ENCODE data around the gene PPP2R1A.
A peak's percentile ranks its signal among the peaks of the same experiment; 100 is the strongest.
"Not testable (repeated sequence)": the region's sequence is repeated elsewhere in the genome, so short reads cannot be mapped to it uniquely, and the experiment has no call there.

The PPP2R1A gene

DNA sequence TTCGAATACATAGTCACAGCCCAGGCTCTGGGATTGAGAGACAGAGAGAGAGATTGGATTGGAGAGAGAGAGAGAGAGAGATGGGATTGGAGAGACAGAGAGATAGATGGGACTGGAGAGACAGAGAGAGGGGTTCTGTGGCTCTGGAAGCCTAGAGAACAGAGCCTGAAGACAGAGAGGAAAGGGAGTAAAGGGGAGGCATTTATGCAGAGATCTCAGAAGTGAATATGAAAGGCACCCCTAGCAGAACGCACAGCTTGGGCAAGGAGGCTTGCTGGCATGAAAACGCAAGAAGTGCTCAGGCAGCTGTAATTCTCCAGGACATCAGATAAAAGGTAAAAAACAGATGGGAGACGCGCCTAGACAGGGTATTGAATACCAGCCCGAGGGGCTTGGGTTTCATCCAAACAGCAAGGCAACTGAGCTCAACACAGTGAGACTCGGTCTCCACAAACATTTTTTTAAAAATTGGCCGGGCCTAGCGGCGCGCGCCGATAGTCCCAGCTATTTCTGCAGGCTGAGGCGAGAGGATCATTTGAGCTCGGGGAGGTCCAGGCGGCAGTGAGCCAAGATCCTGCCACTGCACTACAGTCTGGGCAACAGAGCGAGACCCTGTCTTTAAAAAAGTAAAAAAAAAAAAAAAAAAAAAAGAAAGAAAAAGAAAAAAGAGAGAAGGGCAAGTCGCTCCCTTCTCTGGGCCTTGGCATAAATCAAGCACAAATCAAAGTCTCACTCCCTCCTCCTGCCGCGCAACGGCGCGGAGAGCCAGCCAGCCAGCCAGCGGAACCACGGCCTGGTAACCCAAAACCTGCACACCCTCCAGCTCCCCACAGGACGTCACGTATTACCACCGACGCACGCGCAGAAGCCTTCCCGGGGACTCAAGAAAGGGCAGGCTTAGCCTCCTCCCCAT is 774 bp upstream of the PPP2R1A start:
- H2AFZ ChIP-seq (ENCODE audit: low read depth, low read length) = peak overlapping the region; percentile 39
- peaks cover 20% of the 10 kb centered on the region for H3K36me3 ChIP-seq (ENCODE audit: insufficient read depth, low read length)
- H3K9me3 ChIP-seq (ENCODE audit: low read length) = peaks cover 15% of the 10 kb centered on the region
- H3K27me3 ChIP-seq (ENCODE audit: insufficient read depth, low read length) = no peaks in the 10 kb centered on the region
- H3K4me3 ChIP-seq (ENCODE audit: low read length) = peak overlapping the region; percentile 47
- peaks cover 13% of the 10 kb centered on the region for H3K4me1 ChIP-seq (ENCODE audit: insufficient read depth, low read length)

DNA sequence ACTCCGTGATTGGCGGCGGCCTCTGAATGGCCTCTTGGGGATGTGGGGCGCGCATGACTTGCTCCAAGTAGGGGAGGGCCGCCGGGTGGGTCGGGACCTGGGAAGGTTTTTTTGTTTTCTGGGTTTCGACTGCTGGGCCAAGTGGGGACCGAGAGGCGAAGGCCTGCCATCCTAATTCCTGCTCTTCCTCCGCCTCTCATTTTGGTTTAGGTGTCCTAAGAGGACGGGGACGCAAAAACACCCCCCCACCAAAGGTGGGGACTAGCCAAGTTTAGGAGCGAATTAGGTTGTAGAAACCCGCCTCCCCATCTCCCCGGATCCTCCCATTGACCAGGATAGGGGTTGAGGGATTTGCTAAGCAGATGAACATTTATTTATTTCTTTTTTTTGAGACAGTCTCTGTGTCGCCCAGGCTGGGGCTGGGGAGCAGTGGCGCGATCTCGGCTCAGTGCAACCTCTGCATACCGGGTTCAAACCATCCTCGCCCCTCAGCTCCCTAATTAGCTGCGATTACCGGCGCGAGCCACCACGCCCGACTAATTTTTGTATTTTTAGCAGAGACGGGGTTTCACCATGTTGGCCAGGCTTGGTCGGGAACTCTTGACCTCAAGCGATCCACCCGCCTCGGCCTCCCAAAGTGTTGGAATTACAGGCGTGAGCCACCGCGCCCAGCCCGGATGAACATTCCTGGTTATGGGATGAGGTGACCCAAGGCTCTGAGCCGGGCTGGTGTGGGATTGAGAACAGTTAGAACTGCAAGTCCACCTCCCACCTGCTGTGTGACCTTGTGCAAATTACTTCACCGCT is 838 bp downstream of the PPP2R1A start:
- Histone ChIP-seq H3K36me3 (ENCODE audit: insufficient read depth, low read length) (peaks cover 36% of the 10 kb centered on the region), H3K27me3 (ENCODE audit: insufficient read depth, low read length) (no peaks in the 10 kb centered on the region), H3K4me1 (ENCODE audit: insufficient read depth, low read length) (peaks cover 13% of the 10 kb centered on the region), H3K9me3 (ENCODE audit: low read length) (peaks cover 28% of the 10 kb centered on the region), H3K4me3 (ENCODE audit: low read length) (peak overlapping the region; percentile 96), H2AFZ (ENCODE audit: low read depth, low read length) (peak overlapping the region; percentile 44)

DNA sequence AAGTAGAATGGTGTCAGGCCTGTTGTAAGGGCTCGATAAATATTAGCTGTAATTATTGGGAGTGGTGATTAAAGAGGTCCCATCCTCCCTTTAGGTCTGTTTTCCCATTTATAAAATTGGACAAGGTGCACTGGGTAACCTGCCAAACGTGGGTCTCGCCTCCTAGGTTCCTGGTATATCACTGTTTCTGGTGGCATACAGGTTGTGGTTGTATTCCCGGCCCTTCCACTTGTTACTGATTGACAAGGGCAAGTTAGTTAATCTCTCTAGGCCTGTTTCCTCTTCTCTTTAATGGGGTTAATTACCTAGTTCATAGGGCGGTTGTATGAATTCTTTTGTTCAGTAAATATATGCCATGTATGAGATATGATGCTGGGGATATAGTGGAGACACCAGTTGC is 1.5 kb downstream of the PPP2R1A start:
- Histone ChIP-seq H3K36me3 (ENCODE audit: insufficient read depth, low read length) (peaks cover 43% of the 10 kb centered on the region), H3K4me3 (ENCODE audit: low read length) (peak overlapping the region; percentile 96), H3K9me3 (ENCODE audit: low read length) (peaks cover 29% of the 10 kb centered on the region), H3K27me3 (ENCODE audit: insufficient read depth, low read length) (no peaks in the 10 kb centered on the region), H2AFZ (ENCODE audit: low read depth, low read length) (no peak overlapping the region), H3K4me1 (ENCODE audit: insufficient read depth, low read length) (peaks cover 13% of the 10 kb centered on the region)

DNA sequence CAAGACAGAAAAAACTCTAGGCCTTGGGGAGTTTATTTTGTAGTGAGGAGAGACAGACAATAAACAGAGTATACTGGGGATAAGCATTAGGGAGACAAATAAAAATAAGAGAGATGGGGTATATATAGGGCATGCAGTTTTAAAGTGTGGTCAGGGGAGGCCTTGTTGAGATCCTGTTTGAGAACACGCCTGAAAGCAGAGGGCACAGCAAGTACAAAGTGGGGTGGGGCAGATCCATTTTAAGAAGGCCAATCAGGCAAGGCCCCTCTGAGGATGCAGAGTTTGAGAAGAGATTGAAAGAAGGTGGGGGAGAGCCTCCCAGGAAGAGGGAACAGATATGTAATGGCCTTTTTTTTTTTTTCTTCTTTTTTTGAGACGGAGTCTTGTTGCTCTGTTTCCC is 2.1 kb downstream of the PPP2R1A start:
- no peaks in the 10 kb centered on the region for H3K27me3 ChIP-seq (ENCODE audit: insufficient read depth, low read length)
- peaks cover 13% of the 10 kb centered on the region for H3K4me1 ChIP-seq (ENCODE audit: insufficient read depth, low read length)
- peak overlapping the region; percentile 96 for H3K4me3 ChIP-seq (ENCODE audit: low read length)
- H2AFZ ChIP-seq (ENCODE audit: low read depth, low read length) = no peak overlapping the region
- H3K36me3 ChIP-seq (ENCODE audit: insufficient read depth, low read length) = peaks cover 48% of the 10 kb centered on the region
- H3K9me3 ChIP-seq (ENCODE audit: low read length) = peaks cover 32% of the 10 kb centered on the region

DNA sequence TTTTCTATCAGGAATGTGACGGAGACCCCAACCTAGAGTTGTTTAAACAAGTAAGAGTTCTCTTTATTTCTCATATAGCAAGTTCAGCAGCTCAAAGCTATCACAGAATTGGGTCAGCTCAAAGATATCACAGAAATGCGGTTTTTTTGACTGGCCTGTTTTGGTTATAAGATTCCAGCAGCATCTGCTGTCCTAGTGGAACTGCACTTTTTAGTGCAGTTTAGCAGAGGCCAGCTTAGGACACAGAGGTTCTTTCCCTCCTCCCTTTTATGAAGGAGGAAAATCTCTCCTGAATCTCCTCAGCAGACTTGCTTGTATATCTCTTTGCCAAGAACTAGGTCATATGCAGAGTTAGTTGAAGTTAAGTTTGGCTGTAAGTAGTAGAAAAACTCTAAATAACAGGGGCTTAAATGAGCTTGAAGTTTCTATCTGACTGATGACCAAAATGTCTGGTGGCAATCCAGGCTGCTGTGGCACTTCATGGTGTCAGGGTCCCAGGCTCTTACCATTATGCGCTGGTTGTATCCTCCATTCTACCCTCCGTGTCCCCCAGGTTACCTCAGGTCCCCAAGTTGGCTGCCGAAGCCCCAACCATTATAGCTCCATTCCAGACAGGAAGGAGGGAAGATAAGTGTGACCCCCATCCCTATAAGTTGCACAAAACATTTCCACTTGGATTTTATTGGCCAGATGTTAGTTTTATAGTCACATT is 6.6 kb downstream of the PPP2R1A start:
- Histone ChIP-seq H3K9me3 (ENCODE audit: low read length) (peaks cover 50% of the 10 kb centered on the region), H3K27me3 (ENCODE audit: insufficient read depth, low read length) (no peaks in the 10 kb centered on the region), H2AFZ (ENCODE audit: low read depth, low read length) (no peak overlapping the region), H3K4me1 (ENCODE audit: insufficient read depth, low read length) (peaks cover 4% of the 10 kb centered on the region), H3K4me3 (ENCODE audit: low read length) (no peak overlapping the region), H3K36me3 (ENCODE audit: insufficient read depth, low read length) (peaks cover 86% of the 10 kb centered on the region)

DNA sequence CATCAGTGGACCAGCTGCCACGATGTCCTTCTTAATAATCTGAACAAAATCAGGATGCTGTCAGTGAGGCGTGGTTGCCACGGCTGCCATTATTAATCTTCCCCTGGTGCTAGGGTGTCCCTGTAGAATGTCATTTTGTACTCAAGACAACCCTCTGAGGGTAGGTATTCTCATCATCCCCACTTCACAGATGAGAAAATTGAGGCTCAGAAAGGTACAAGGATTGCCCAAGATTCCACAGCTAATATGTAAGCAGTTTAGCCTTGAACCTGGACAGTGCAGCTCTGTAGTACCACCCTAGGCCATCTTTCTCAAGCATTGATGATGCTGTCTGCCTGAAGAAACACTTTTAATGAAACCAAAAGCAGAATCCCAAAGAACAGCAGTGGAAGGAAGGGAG is 8.1 kb downstream of the PPP2R1A start:
- Histone ChIP-seq H3K27me3 (ENCODE audit: insufficient read depth, low read length) (no peaks in the 10 kb centered on the region), H3K36me3 (ENCODE audit: insufficient read depth, low read length) (peaks cover 93% of the 10 kb centered on the region), H3K4me1 (ENCODE audit: insufficient read depth, low read length) (no peaks in the 10 kb centered on the region), H2AFZ (ENCODE audit: low read depth, low read length) (no peak overlapping the region), H3K9me3 (ENCODE audit: low read length) (peaks cover 42% of the 10 kb centered on the region), H3K4me3 (ENCODE audit: low read length) (no peak overlapping the region)

DNA sequence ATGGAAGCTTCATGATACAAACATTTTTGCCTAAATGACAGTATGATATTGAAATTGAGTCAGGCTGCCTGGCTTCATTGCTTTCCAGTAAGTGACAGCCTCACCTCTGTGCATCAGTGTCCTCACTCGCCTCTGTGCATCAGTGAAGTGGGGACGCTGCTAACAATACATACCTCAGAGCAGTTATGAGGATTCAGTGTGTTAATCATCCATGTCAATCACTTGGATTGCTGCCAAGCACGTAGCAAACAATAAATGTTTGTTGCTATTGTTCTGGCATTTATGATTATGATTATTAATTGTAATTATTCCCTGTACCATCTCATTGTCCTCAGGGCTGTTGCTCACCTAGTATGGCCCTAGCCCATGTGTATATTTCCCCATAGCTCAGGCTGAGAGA is 8.8 kb downstream of the PPP2R1A start:
- H3K36me3 ChIP-seq (ENCODE audit: insufficient read depth, low read length) = peaks cover 93% of the 10 kb centered on the region

DNA sequence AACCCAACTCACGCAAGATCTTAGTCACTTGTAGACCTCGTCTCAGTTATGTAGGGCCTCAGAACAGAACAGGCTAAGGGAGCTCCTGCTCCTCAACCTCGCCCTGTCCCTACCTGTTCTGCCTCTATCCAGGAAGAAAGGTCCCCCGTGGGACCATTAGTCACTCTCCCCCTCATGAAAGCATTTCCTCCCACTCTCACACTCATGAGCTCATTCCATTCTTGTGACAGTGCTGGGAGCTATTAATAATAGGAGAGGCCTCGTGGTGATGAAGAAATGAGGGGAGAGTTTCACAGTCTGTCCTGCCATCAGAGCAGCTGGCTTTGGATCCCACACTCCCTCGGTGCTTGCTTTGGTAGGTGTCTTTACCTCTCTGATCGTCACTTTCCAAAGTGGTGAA is 10.2 kb downstream of the PPP2R1A start:
- H2AFZ ChIP-seq (ENCODE audit: low read depth, low read length) = no peak overlapping the region
- peaks cover 25% of the 10 kb centered on the region for H3K9me3 ChIP-seq (ENCODE audit: low read length)
- H3K36me3 ChIP-seq (ENCODE audit: insufficient read depth, low read length) = peaks cover 93% of the 10 kb centered on the region
- no peak overlapping the region for H3K4me3 ChIP-seq (ENCODE audit: low read length)
- H3K27me3 ChIP-seq (ENCODE audit: insufficient read depth, low read length) = no peaks in the 10 kb centered on the region
- no peaks in the 10 kb centered on the region for H3K4me1 ChIP-seq (ENCODE audit: insufficient read depth, low read length)

More for the DNA sequence above, 8.8 kb downstream of the PPP2R1A start:
- H3K4me3 ChIP-seq (ENCODE audit: low read length) = no peak overlapping the region
- H3K9me3 ChIP-seq (ENCODE audit: low read length) = peaks cover 36% of the 10 kb centered on the region
- H3K27me3 ChIP-seq (ENCODE audit: insufficient read depth, low read length) = no peaks in the 10 kb centered on the region
- H3K4me1 ChIP-seq (ENCODE audit: insufficient read depth, low read length) = no peaks in the 10 kb centered on the region
- no peak overlapping the region for H2AFZ ChIP-seq (ENCODE audit: low read depth, low read length)

DNA sequence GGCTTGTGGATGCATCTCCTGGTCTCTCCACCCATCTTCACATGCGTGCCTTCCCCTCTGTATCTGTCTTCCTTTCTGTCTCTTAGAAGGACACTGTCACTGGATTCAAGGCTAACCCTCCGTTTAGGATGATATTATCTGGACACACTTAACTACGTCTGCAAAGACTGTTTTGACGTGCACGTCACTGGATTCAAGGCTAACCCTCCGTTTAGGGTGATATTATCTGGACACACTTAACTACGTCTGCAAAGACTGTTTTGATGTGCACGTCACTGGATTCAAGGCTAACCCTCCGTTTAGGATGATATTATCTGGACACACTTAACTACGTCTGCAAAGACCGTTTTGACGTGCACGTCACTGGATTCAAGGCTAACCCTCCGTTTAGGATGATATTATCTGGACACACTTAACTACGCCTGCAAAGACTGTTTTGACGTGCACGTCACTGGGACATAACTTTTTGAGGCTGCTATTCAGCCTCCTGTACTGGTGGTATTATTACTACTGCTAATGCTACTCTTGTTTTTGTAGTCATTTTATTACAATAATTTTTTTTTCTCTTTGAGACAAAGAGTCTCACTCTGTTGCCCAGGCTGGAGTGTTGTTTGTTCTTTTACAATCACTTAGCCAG is 11.0 kb downstream of the PPP2R1A start:
- peaks cover 22% of the 10 kb centered on the region for H3K9me3 ChIP-seq (ENCODE audit: low read length)
- peaks cover 92% of the 10 kb centered on the region for H3K36me3 ChIP-seq (ENCODE audit: insufficient read depth, low read length)
- not testable (repeated sequence) for H3K4me3 ChIP-seq (ENCODE audit: low read length); H3K27me3 ChIP-seq (ENCODE audit: insufficient read depth, low read length); H2AFZ ChIP-seq (ENCODE audit: low read depth, low read length); H3K4me1 ChIP-seq (ENCODE audit: insufficient read depth, low read length)

DNA sequence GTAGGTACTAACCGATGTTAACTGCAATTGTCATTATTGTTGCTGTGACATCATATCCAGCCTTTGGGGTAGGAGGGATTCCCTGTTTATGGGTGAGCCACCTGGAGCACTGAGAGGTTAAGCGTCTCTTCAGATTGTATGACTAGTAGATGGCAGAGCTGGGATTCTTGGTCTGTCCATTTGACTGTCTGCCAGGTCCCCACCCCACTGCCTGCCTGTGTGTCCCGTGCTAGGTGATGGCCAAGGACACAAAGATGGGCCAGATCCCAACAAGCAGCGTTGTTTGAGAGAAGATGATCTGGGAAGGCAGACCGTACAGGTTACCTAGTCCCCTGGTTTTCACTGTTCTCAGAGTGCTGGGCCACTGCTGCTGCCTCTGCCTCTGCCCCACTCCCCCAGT is 16.6 kb downstream of the PPP2R1A start:
- Histone ChIP-seq H3K27me3 (ENCODE audit: insufficient read depth, low read length) (no peaks in the 10 kb centered on the region), H3K9me3 (ENCODE audit: low read length) (peaks cover 5% of the 10 kb centered on the region), H3K4me1 (ENCODE audit: insufficient read depth, low read length) (no peaks in the 10 kb centered on the region), H3K36me3 (ENCODE audit: insufficient read depth, low read length) (peaks cover 92% of the 10 kb centered on the region), H3K4me3 (ENCODE audit: low read length) (no peak overlapping the region), H2AFZ (ENCODE audit: low read depth, low read length) (no peak overlapping the region)

DNA sequence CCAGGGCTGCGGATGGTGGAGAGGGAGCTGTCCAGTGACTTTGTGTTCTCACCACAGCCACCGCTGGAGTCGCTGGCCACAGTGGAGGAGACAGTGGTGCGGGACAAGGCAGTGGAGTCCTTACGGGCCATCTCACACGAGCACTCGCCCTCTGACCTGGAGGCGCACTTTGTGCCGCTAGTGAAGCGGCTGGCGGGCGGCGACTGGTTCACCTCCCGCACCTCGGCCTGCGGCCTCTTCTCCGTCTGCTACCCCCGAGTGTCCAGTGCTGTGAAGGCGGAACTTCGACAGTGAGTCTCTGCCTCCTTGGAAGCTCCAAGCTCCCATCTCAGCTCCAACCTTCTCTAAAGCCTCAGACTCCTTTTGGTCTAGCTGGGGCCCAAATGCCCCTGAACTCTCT is 21.4 kb downstream of the PPP2R1A start:
- Histone ChIP-seq H3K27me3 (ENCODE audit: insufficient read depth, low read length) (no peaks in the 10 kb centered on the region), H2AFZ (ENCODE audit: low read depth, low read length) (no peak overlapping the region), H3K4me3 (ENCODE audit: low read length) (no peak overlapping the region), H3K9me3 (ENCODE audit: low read length) (peaks cover 13% of the 10 kb centered on the region), H3K4me1 (ENCODE audit: insufficient read depth, low read length) (no peaks in the 10 kb centered on the region), H3K36me3 (ENCODE audit: insufficient read depth, low read length) (peaks cover 90% of the 10 kb centered on the region)

DNA sequence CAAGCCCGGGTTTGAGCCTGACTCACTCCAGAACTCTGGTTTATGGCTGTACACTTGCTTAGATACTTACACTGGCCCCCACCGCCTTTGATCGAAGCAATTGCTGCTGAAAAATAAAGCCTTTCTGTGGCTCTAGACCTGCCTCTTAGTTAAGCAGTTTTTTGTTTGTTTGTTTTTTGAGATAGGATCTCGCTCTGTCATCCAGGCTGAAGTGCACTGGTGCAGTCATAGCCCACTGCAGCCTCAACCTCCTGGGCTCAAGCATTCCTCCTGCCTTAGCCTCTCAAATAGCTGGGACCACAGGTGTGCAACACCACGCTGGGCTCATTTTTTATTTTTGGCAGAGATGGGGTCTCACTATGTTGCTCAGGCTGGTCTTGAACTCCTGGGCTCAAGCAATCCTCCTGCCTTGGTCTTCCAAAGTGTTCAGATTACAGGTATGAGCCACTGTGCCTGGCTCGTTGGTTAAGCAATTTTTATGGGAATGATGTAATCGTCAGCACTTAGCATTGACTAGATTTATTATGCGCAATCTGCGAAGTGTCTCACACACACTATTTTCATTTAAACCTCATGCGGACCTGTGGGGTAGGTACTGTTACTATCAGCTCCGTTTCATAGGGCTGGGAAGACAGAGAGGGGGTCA is 22.2 kb downstream of the PPP2R1A start:
- Histone ChIP-seq H3K36me3 (ENCODE audit: insufficient read depth, low read length) (peaks cover 89% of the 10 kb centered on the region), H3K4me1 (ENCODE audit: insufficient read depth, low read length) (no peaks in the 10 kb centered on the region), H2AFZ (ENCODE audit: low read depth, low read length) (no peak overlapping the region), H3K27me3 (ENCODE audit: insufficient read depth, low read length) (no peaks in the 10 kb centered on the region), H3K9me3 (ENCODE audit: low read length) (peaks cover 13% of the 10 kb centered on the region), H3K4me3 (ENCODE audit: low read length) (no peak overlapping the region)

All from neuron (in vitro differentiated cells).